Uterus (tissue), 4 donors: ENCODE measurements around the gene MAP3K20. TPM values are rescaled to one million over a fixed set of nuclear protein-coding genes. Genes with fewer than 3 reads are reported as not detected.

Source experiments
- DNase-seq, 2 donors: peaks; one replicate each; pipeline ENCODE4 v3.0.0-alpha.2; 2019 to 2020
- H3K27ac ChIP-seq, 2 donors: fragments of 200-600 bp; sonication (generic); 1 replicate in 1 of 2; 2 replicates in 1 of 2; pipeline ENCODE4 v1.5.1; 2016 to 2018
- H3K27me3 ChIP-seq, 2 donors: fragments of 200-600 bp; sonication (generic); one replicate each; pipeline ENCODE4 v1.5.1; 2018 to 2019; ENCODE audit warnings: control low read depth in 1 of 2
- H3K36me3 ChIP-seq, 2 donors: fragments of 200-600 bp; sonication (generic); one replicate each; pipeline ENCODE4 v1.5.1; 2019; ENCODE audit warnings: control low read depth in 1 of 2
- H3K4me1 ChIP-seq, 2 donors: fragments of 200-600 bp; sonication (generic); one replicate each; pipeline ENCODE4 v1.5.1; 2018 to 2019; ENCODE audit warnings: control low read depth in 1 of 2
- H3K4me3 ChIP-seq, 2 donors: fragments of 200-600 bp; sonication (generic); 1 replicate in 1 of 2; 2 replicates in 1 of 2; pipeline ENCODE4 v1.5.1; 2018 to 2019; ENCODE audit warnings: mild to moderate bottlenecking in 1 of 2
- H3K9me3 ChIP-seq, 2 donors: fragments of 200-600 bp; sonication (generic); one replicate each; pipeline ENCODE4 v1.5.1; 2019; ENCODE audit warnings: control low read depth in 1 of 2
- CTCF ChIP-seq, 4 experiments: fragments of 200-600 bp in 2 of 4; fragments of 450-650 bp in 2 of 4; sonication (generic) in 2 of 4; IDR thresholded peaks; one replicate each; pipeline ENCODE4 v1.5.1; 2016 to 2019; ENCODE audit warnings: antibody characterized with exemption in 4 of 4, mild to moderate bottlenecking in 2 of 4, moderate library complexity in 1 of 4
- POLR2A ChIP-seq, 2 donors: fragments of 450-650 bp; IDR thresholded peaks; one replicate each; pipeline ENCODE4 v1.6.1; 2016; ENCODE audit warnings: antibody characterized with exemption in 2 of 2, mild to moderate bottlenecking in 1 of 2, moderate library complexity in 1 of 2
- intact Hi-C: fragments of 100-400 bp; cut with DNase I; formaldehyde crosslinking; loops from one replicate; pipeline ENCODE4 v1.15.1; 2023; ENCODE audit warnings: low total_unique reads
- total RNA-seq, 4 donors: library from RNA; depleted of rRNA in 3 of 4; stranded (reverse); fragments of >200 nt in 3 of 4; gene quantifications; one replicate each; pipeline versions ENCODE4 v1.1.0 to v1.2.4, GENCODE V29; 2014 to 2023
- donor health status: DM: yes; HTN: yes; CAD: no.

MAP3K20 gene
- total RNA-seq, 4 donors from 2014 or later, result 47.6 to 183 (median 124) TPM

- Histone ChIP-seq H3K4me1 (no peaks in the 10 kb centered on the region), H3K27ac (no peak overlapping the region), H3K27me3 (no peaks in the 10 kb centered on the region), H3K36me3 (no peaks in the 10 kb centered on the region), H3K4me3 (no peak overlapping the region), H3K9me3 (no peaks in the 10 kb centered on the region)
- intact Hi-C loops, result no loop called here
- DNase-seq, result no peak
- TF ChIP-seq CTCF (IDR thresholded peaks at IDR 0.05) (no peak), POLR2A (IDR thresholded peaks at IDR 0.05) (no peak)
These were observed 210.6 kb downstream of the MAP3K20 start for GRCh38 chr2:173286153-173286809.

- H3K4me1 ChIP-seq, result no peaks in the 10 kb centered on the region
- no peaks in the 10 kb centered on the region for H3K36me3 ChIP-seq
- no peak overlapping the region for H3K4me3 ChIP-seq
- no peak for TF ChIP-seq POLR2A (IDR thresholded peaks at IDR 0.05)
- TF ChIP-seq CTCF (IDR thresholded peaks at IDR 0.05), result no peak
- no peak for DNase-seq
- H3K9me3 ChIP-seq, result no peaks in the 10 kb centered on the region
- no peaks in the 10 kb centered on the region for H3K27me3 ChIP-seq
- intact Hi-C loops, result no loop called here
- no peak overlapping the region for H3K27ac ChIP-seq
These were observed 211.9 kb downstream of the MAP3K20 start for GRCh38 chr2:173287594-173287993.

GRCh38 chr2:173288561-173288960 is 212.9 kb downstream of the MAP3K20 start:
- no peak for TF ChIP-seq POLR2A (IDR thresholded peaks at IDR 0.05)
- TF ChIP-seq CTCF (IDR thresholded peaks at IDR 0.05), result no peak
- no peak for DNase-seq
- H3K27me3 ChIP-seq, result no peaks in the 10 kb centered on the region
- H3K36me3 ChIP-seq, result no peaks in the 10 kb centered on the region
- H3K4me3 ChIP-seq, result no peak overlapping the region
- H3K27ac ChIP-seq, result no peak overlapping the region
- intact Hi-C loops, result no loop called here
- H3K4me1 ChIP-seq, result no peaks in the 10 kb centered on the region
- H3K9me3 ChIP-seq, result no peaks in the 10 kb centered on the region

- intact Hi-C loops, result no loop called here
- Histone ChIP-seq H3K4me3 (no peak overlapping the region), H3K4me1 (no peaks in the 10 kb centered on the region), H3K9me3 (no peaks in the 10 kb centered on the region), H3K27ac (no peak overlapping the region), H3K36me3 (no peaks in the 10 kb centered on the region), H3K27me3 (no peaks in the 10 kb centered on the region)
- TF ChIP-seq POLR2A (IDR thresholded peaks at IDR 0.05) (no peak), CTCF (IDR thresholded peaks at IDR 0.05) (no peak)
- DNase-seq, result no peak
These were observed 214.4 kb downstream of the MAP3K20 start for GRCh38 chr2:173290046-173290445.

GRCh38 chr2:173290518-173290917 is 214.9 kb downstream of the MAP3K20 start:
- Histone ChIP-seq H3K36me3 (no peaks in the 10 kb centered on the region), H3K4me1 (no peaks in the 10 kb centered on the region), H3K4me3 (no peak overlapping the region), H3K27me3 (no peaks in the 10 kb centered on the region), H3K27ac (no peak overlapping the region), H3K9me3 (no peaks in the 10 kb centered on the region)
- TF ChIP-seq CTCF (IDR thresholded peaks at IDR 0.05) (no peak), POLR2A (IDR thresholded peaks at IDR 0.05) (no peak)
- intact Hi-C loops, result no loop called here
- no peak for DNase-seq
